WTC11 (cell line): ENCODE measurements around the gene GRIN2C. TPM values are rescaled to one million over a fixed set of nuclear protein-coding genes. Genes with fewer than 3 reads are reported as not detected.

ENCODE experiments used
- ATAC-seq: fragments of 200-7000 bp; cut with Tn5 transposase; 2 replicates; pipeline ENCODE4 v1.10.0; 2021; ENCODE audit warnings: mild to moderate bottlenecking, moderate library complexity
- CTCF ChIA-PET: fragments of 300-600 bp; sonication (Branson Sonifier 250); formaldehyde crosslinking; loops from one replicate; lab custom pipeline; 2021; ENCODE audit warnings: antibody characterized with exemption; lab: Charles Lee
- POLR2A ChIA-PET: fragments of 350-600 bp; sonication (Branson Sonifier 250); formaldehyde crosslinking; loops from one replicate; lab custom pipeline; 2021; ENCODE audit warnings: antibody characterized with exemption; lab: Charles Lee
- DNase-seq: peaks from one replicate; pipeline ENCODE4 v3.0.0; 2021; ENCODE audit warnings: low spot score
- H3K27ac Mint-ChIP-seq: 2 replicates; pipeline ENCODE4 v1.8.0; 2021; ENCODE audit warnings: mixed read lengths
- H3K27me3 Mint-ChIP-seq: 2 replicates; pipeline ENCODE4 v1.8.0; 2021; ENCODE audit warnings: low read depth, mild to moderate bottlenecking, moderate library complexity, mixed read lengths
- H3K36me3 Mint-ChIP-seq: 2 replicates; pipeline ENCODE4 v1.8.0; 2021; ENCODE audit warnings: mixed read lengths
- H3K4me1 Mint-ChIP-seq: 2 replicates; pipeline ENCODE4 v1.8.0; 2022; ENCODE audit warnings: mixed read lengths
- H3K4me3 Mint-ChIP-seq: 2 replicates; pipeline ENCODE4 v1.8.0; 2021; ENCODE audit warnings: mild to moderate bottlenecking, moderate library complexity, mixed read lengths
- H3K9me3 Mint-ChIP-seq: 2 replicates; pipeline ENCODE4 v1.8.0; 2021; ENCODE audit warnings: mixed read lengths
- CREM ChIP-seq: sonication (generic); formaldehyde crosslinking; IDR thresholded peaks from 2 replicates; pipeline ENCODE4 v1.8.1; 2022; ENCODE audit warnings: mild to moderate bottlenecking, missing genetic modification reagents, moderate library complexity
- ESRRA ChIP-seq: sonication (generic); formaldehyde crosslinking; IDR thresholded peaks from 2 replicates; pipeline ENCODE4 v1.8.1; 2022; ENCODE audit warnings: mild to moderate bottlenecking, missing genetic modification reagents, borderline replicate concordance
- MYBL2 ChIP-seq: sonication (generic); formaldehyde crosslinking; IDR thresholded peaks from 2 replicates; pipeline ENCODE4 v1.8.1; 2023; ENCODE audit warnings: mild to moderate bottlenecking, moderate library complexity, missing genetic modification reagents
- RELA ChIP-seq: sonication (generic); formaldehyde crosslinking; IDR thresholded peaks from 2 replicates; pipeline ENCODE4 v1.8.1; 2022; ENCODE audit warnings: missing genetic modification reagents, mild to moderate bottlenecking, borderline replicate concordance
- RORB ChIP-seq: fragments of 250-450 bp; sonication (Bioruptor Pico); IDR thresholded peaks from 2 replicates; pipeline ENCODE4 v1.9.0; 2021; ENCODE audit warnings: mild to moderate bottlenecking
- SMAD3 ChIP-seq: sonication (generic); formaldehyde crosslinking; IDR thresholded peaks from 2 replicates; pipeline ENCODE4 v1.8.0; 2022; ENCODE audit warnings: missing genetic modification reagents, mild to moderate bottlenecking, borderline replicate concordance
- TP53 ChIP-seq: sonication (generic); formaldehyde crosslinking; IDR thresholded peaks from 2 replicates; pipeline ENCODE4 v1.8.1; 2023; ENCODE audit warnings: mild to moderate bottlenecking, missing genetic modification reagents
- ZBTB21 ChIP-seq: sonication (generic); formaldehyde crosslinking; IDR thresholded peaks from 2 replicates; pipeline ENCODE4 v1.8.1; 2023; ENCODE audit warnings: mild to moderate bottlenecking, missing genetic modification reagents, borderline replicate concordance
- total RNA-seq: library from RNA; stranded (reverse); gene quantifications from 3 replicates; pipeline ENCODE4 v1.2.3, GENCODE V29; 2021
- TF ChIP-seq, protein P1 (sequence below): sonication (generic); formaldehyde crosslinking; conservative IDR thresholded peaks from 2 replicates; pipeline ENCODE4 v1.8.1; 2023; ENCODE audit warnings: mild to moderate bottlenecking, low read depth, missing genetic modification reagents, moderate library complexity
- TF ChIP-seq, protein P2 (sequence below): sonication (generic); formaldehyde crosslinking; IDR thresholded peaks from 2 replicates; pipeline ENCODE4 v1.8.1; 2022; ENCODE audit warnings: low read depth, missing genetic modification reagents, borderline replicate concordance
- TF ChIP-seq, protein P3 (sequence below): sonication (generic); formaldehyde crosslinking; IDR thresholded peaks from 2 replicates; pipeline ENCODE4 v1.8.0; 2022; ENCODE audit warnings: missing genetic modification reagents
- TF ChIP-seq, protein P4 (sequence below): fragments of 250-450 bp; sonication (Bioruptor Pico); IDR thresholded peaks from 2 replicates; pipeline ENCODE4 v1.9.0; 2021; ENCODE audit warnings: moderate library complexity, mild to moderate bottlenecking, inconsistent platforms, borderline replicate concordance
- TF ChIP-seq, protein P5 (sequence below): sonication (generic); formaldehyde crosslinking; IDR thresholded peaks from 2 replicates; pipeline ENCODE4 v1.8.1; 2023; ENCODE audit warnings: mild to moderate bottlenecking, moderate library complexity, missing genetic modification reagents

Gene GRIN2C
- total RNA-seq, 1 experiment from 2014 or later = 0.31 TPM

DNA sequence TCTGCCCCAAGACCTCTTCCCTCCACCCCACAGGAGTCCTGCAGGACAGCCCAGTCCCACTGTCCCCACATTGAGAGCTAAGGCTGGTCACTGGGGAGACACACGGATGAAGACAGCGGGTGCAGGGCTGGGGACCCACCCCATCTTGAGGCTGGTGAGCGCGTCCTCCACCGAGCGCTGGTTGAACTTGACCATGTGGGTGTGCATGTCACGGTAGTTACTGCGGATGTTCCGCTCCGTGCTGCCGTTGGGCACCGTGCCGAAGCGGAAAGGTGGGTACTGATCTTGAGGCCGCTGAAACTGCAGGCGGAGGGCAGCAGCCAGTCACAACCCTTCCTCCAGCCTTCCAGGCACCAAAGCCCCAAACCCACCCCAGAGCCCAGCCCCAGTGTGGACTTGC lies 13.1 kb downstream of the GRIN2C start (continued):
- TF ChIP-seq SMAD3 (CRISPR knock-in tag) = no peak
- TF ChIP-seq, protein P1, sequence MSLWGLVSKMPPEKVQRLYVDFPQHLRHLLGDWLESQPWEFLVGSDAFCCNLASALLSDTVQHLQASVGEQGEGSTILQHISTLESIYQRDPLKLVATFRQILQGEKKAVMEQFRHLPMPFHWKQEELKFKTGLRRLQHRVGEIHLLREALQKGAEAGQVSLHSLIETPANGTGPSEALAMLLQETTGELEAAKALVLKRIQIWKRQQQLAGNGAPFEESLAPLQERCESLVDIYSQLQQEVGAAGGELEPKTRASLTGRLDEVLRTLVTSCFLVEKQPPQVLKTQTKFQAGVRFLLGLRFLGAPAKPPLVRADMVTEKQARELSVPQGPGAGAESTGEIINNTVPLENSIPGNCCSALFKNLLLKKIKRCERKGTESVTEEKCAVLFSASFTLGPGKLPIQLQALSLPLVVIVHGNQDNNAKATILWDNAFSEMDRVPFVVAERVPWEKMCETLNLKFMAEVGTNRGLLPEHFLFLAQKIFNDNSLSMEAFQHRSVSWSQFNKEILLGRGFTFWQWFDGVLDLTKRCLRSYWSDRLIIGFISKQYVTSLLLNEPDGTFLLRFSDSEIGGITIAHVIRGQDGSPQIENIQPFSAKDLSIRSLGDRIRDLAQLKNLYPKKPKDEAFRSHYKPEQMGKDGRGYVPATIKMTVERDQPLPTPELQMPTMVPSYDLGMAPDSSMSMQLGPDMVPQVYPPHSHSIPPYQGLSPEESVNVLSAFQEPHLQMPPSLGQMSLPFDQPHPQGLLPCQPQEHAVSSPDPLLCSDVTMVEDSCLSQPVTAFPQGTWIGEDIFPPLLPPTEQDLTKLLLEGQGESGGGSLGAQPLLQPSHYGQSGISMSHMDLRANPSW (CRISPR knock-in tag) = no peak

DNA sequence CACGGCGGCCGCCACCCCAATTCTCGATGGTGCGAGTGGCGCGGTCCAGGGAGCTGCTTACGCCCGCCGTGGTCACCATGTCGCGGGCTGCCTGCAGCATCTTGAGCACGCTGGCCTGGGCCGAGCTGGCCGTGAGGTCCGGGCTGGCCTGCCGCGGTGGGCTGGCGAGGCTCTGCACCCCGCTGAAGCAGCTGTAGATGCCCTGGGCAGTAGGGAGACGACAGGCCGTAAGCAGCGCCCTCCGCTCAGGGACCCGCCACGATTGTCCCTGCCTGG lies 16.4 kb downstream of the GRIN2C start:
- DNase-seq (no peak), ATAC-seq (no peak; the same call in 1 of the 2 replicates)
- TF ChIP-seq, protein P2, sequence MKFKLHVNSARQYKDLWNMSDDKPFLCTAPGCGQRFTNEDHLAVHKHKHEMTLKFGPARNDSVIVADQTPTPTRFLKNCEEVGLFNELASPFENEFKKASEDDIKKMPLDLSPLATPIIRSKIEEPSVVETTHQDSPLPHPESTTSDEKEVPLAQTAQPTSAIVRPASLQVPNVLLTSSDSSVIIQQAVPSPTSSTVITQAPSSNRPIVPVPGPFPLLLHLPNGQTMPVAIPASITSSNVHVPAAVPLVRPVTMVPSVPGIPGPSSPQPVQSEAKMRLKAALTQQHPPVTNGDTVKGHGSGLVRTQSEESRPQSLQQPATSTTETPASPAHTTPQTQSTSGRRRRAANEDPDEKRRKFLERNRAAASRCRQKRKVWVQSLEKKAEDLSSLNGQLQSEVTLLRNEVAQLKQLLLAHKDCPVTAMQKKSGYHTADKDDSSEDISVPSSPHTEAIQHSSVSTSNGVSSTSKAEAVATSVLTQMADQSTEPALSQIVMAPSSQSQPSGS (CRISPR knock-in tag) = no peak
- TF ChIP-seq RELA (CRISPR knock-in tag) (no peak), ZBTB21 (no peak), RORB (CRISPR knock-in tag) (no peak), MYBL2 (CRISPR knock-in tag) (no peak), CREM (CRISPR knock-in tag) (no peak), TP53 (CRISPR knock-in tag) (no peak), ESRRA (CRISPR knock-in tag) (no peak)
- TF ChIP-seq, protein P3, sequence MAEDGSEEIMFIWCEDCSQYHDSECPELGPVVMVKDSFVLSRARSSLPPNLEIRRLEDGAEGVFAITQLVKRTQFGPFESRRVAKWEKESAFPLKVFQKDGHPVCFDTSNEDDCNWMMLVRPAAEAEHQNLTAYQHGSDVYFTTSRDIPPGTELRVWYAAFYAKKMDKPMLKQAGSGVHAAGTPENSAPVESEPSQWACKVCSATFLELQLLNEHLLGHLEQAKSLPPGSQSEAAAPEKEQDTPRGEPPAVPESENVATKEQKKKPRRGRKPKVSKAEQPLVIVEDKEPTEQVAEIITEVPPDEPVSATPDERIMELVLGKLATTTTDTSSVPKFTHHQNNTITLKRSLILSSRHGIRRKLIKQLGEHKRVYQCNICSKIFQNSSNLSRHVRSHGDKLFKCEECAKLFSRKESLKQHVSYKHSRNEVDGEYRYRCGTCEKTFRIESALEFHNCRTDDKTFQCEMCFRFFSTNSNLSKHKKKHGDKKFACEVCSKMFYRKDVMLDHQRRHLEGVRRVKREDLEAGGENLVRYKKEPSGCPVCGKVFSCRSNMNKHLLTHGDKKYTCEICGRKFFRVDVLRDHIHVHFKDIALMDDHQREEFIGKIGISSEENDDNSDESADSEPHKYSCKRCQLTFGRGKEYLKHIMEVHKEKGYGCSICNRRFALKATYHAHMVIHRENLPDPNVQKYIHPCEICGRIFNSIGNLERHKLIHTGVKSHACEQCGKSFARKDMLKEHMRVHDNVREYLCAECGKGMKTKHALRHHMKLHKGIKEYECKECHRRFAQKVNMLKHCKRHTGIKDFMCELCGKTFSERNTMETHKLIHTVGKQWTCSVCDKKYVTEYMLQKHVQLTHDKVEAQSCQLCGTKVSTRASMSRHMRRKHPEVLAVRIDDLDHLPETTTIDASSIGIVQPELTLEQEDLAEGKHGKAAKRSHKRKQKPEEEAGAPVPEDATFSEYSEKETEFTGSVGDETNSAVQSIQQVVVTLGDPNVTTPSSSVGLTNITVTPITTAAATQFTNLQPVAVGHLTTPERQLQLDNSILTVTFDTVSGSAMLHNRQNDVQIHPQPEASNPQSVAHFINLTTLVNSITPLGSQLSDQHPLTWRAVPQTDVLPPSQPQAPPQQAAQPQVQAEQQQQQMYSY (CRISPR knock-in tag) = no peak
- TF ChIP-seq, protein P4, sequence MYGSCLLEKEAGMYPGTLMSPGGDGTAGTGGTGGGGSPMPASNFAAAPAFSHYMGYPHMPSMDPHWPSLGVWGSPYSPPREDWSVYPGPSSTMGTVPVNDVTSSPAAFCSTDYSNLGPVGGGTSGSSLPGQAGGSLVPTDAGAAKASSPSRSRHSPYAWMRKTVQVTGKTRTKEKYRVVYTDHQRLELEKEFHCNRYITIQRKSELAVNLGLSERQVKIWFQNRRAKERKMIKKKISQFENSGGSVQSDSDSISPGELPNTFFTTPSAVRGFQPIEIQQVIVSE (CRISPR knock-in tag) = no peak
- TF ChIP-seq, protein P5, sequence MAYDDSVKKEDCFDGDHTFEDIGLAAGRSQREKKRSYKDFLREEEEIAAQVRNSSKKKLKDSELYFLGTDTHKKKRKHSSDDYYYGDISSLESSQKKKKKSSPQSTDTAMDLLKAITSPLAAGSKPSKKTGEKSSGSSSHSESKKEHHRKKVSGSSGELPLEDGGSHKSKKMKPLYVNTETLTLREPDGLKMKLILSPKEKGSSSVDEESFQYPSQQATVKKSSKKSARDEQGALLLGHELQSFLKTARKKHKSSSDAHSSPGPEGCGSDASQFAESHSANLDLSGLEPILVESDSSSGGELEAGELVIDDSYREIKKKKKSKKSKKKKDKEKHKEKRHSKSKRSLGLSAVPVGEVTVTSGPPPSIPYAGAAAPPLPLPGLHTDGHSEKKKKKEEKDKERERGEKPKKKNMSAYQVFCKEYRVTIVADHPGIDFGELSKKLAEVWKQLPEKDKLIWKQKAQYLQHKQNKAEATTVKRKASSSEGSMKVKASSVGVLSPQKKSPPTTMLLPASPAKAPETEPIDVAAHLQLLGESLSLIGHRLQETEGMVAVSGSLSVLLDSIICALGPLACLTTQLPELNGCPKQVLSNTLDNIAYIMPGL (CRISPR knock-in tag) = no peak
- H3K4me3 Mint-ChIP-seq = peak overlapping the region; percentile 42
- H3K9me3 Mint-ChIP-seq = no peaks in the 10 kb centered on the region
- ChIA-PET CTCF (interaction anchor here (0.5 to 12.3 kb wide), 37 partner anchors 9 to 1808 kb away, joined by 3 to 347 read pairs (median 5); partner anchors contain the start of genes FDXR, GGA3, GRIN2C and MRPL58), POLR2A (interaction anchor here (0.9 to 1.7 kb wide), 4 partner anchors 9 to 30 kb away, joined by 3 to 9 read pairs (median 4); partner anchors contain the start of gene FDXR)
- H3K36me3 Mint-ChIP-seq = no peaks in the 10 kb centered on the region
- peaks cover 56% of the 10 kb centered on the region for H3K27me3 Mint-ChIP-seq
- peaks cover 21% of the 10 kb centered on the region for H3K4me1 Mint-ChIP-seq
- no peak overlapping the region for H3K27ac Mint-ChIP-seq
